Measurements from ENCODE around the gene LYPD6.
"Not testable (repeated sequence)": the region's sequence is repeated elsewhere in the genome, so short reads cannot be mapped to it uniquely, and the experiment has no call there.

The LYPD6 gene

DNA sequence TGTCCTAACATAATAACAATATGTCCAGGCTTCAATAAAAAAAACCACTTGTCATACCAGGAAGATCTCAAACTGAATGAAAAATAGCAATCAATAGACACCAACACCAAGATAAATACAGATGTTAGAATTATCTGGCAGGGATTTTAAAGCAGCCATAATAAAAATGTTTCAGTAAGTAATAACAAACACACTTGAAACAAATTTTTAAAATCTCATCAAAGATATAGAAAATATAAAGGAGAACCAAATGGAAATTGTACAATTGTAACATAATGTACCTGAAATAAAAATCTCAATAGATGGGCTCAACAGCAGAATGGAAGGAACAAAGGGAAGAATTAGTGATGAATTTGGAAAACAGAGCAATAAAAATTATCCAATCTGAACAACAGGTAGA lies 128.1 kb downstream of the LYPD6 start:
- DNase-seq = no peak

DNA sequence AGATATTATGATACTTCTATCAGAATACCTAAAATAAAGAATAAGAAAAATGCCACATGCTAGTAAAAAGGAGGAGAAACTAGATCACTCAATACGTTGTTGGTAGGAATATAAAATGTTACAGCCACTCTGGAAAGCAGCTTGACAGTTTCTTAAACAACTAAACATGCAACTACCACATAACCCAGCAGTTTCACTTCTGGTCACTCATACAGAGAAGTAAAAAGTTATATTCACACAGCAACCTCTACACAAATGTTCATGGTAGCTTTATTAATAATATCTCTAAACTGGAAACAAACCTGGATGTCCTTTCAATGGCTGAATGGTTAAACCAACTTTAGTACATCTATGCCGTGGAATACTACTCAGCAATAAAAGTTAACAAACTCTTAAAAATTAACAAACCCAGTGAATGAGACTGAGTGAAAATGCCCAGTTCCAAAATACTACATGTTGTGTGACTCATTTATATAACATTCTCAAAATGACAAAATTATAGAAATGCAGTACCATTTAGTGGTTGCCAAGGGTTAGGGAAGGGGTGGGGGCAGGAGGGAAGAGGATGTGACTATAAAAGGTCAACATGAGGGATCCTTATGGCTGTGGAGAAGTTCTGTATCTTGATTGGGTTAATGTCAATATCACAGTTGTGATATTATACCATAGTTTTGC lies 133.1 kb downstream of the LYPD6 start:
- no peak for DNase-seq

DNA sequence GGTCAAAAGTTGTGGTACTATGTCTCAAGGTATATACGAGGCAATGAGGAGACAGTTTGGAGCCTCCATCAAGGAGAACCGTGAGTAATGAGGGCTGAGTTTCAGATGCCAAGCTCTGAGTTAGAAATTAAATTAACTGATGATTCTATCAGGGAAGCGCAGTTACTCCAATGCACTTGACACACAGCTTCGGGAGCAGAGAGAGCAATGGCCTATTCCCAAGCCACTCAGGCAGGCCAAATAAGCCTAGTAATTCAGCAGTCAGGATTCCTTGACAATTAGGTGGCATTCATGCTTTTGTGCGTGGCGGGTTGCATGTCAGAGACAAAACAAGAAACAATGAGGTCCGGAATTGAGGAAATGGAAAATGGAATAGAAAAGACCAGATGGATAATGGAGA lies 134.0 kb downstream of the LYPD6 start:
- DNase-seq = no peak

DNA sequence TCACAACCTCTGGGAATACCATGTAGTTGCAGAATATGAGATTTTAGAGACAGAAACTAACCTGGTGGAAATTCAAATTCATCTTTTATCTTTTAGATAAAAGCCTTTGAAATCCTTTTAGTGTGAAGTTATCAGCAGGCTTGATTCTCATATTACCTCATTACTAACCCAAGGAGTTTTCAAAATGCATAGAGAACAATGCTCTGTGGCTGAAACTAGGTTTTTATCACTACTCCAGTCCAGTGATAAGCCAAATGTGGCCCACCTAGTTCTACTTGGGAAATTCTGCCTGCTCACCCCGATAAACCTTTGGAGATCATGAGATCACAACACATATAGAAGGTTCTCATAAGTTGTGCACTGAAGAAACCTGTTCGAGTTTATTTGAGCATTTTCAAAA lies 135.5 kb downstream of the LYPD6 start:
- DNase-seq = no peak

DNA sequence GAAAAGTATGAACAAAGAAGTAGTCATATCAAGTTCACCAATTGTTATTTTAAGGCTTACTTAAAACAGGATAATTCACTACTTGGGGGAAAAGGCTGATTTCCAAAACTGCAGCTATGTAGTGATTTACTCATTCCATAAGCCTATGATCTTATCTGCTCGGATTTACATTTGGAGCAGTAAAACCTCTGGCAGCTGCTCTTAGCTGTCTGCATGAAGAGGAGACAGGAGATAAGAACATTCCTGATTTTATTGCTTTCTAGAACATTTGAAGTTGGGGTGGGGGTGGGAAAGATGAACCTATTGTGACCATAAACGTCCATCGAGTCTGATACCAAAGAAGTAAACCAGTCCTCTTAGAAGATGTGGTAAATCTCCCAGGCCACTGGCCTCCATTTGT lies 136.2 kb downstream of the LYPD6 start:
- no peak for DNase-seq

DNA sequence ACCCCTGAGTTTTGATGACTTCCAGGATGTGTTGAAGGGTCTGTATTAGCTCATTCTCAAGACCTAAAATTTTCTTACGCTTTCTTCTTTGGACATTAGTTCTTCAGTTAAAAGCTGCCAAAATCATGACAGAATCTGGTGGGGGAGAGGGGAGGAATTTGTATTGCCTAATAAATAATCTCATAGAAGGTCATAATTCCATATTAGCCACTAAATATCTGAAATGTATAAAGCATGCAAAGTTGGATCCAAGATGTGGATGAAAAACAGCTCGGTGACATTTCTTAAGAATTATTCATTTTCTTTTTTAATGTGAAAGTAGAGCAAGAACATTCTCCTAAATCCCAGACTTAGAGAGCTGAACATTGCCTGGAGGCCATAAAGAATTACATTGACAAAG lies 137.0 kb downstream of the LYPD6 start:
- no peak for DNase-seq

DNA sequence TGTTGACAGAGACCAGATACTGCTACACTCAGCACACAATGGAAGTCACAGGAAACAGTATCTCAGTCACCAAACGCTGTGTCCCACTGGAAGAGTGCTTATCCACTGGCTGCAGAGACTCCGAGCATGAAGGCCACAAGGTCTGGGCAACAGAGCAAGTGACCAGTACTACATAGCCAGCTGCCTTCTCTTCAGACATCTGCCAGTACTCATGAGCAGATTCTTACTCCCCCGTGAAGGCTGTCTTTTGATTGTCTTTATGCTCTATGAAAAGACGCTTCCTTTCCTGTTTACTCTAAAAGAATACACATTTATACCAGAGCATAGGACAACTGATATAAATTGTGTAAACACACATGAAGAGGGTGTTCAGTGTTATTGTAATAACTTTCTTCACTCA lies 138.2 kb downstream of the LYPD6 start:
- no peak for DNase-seq

DNA sequence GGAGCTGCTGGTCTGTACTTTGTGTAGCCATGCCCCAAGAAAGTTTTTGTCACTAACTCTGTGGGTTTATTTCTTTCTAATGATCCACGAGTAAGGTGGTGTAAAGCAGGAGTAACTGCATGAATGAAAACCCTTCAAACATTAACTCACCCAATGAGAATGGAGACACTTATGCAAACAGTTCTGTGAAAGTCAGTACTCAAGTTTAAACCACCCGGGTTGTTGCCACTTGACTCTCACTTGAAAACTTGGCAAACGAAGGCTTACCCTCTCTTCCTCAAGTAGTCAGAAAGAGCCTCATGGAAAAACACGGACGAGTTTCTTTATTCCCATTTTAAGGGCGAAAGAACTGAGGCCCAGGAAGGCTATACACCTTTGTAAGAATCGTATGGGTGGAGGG lies 139.7 kb downstream of the LYPD6 start:
- no peak for DNase-seq

DNA sequence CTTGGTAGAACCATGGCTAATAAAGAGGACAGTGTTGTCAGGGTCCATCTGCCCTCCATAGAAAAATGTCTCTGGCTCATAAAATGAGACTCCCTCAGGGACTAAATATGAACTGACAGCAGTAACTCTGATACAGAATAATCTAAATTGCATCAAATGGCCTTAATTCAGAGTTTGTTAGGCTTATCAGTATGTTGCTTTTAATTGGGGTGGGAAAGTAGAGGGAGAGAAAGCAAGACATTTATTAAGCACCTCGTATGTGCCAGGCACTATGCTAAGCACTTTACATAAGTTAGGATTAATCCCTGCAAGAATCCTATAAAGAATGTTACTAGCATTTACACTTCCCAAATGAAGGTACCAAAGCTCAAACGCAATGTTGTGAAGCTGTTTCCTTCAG lies 142.0 kb downstream of the LYPD6 start:
- DNase-seq = no peak

DNA sequence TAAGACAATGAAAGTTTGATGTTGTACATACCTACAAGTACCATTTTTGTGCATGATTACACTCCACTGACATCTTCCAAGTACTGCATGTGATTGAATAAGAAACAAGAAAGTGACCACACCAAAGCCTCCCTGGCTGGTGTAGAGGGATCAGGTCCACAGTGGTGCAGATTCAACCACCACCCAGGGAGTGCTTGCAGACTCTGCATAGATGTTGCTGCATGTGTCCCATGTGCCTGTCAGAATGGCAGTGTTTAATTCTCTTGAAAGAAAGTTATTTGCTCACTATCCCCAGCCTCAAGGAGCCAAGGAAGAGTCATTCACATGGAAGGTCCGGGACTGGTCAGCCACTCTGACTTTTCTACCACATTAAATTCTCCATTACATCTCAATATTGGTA lies 142.7 kb downstream of the LYPD6 start:
- DNase-seq = no peak

DNA sequence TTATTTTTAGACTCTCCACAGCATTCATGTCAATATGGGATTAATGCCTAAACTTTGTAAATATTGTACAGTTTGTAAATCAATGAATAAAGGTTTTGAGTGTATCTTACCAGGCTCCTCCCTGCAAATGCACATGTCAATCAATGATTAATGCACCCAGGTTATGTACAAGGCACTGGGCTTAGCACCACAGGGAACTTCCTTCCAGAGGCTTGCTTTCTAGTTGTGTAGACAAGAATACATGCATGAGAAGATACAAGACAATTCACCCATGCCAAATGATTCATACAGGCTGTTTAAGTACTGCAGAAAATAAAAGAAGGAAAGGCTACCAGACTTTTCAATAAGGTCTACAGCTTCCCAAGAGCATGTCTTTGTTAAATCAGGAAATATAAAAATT lies 143.1 kb downstream of the LYPD6 start:
- no peak for DNase-seq

DNA sequence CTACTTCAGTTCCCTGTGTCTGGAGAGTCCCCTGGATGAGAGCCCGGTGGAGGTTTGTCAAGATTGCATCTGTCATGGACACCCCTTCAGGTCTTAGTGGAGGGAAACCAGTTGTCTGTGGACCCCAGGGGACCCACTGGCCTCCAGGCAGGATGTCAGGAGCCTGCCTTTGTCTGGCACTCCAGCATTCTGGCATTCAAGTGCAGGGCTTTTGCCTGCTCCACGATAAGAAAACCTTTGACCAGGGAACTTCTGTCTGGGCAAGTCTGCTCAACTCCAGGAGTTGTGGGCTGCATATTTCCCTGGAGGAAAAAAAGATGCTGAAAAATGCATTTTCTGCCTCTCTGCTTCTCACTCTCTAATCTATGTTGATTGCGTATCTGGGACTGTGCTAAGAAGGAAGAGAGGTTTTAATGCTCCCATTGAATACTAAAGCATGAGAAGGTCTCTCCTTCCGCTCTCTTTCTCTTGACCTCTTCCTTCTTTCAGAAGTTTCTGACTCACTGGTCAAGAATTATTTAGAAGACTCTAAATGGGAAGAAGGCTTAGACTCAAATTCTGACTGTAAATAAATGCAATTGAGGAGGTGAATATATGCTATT lies 152.7 kb downstream of the LYPD6 start:
- DNase-seq = no peak

DNA sequence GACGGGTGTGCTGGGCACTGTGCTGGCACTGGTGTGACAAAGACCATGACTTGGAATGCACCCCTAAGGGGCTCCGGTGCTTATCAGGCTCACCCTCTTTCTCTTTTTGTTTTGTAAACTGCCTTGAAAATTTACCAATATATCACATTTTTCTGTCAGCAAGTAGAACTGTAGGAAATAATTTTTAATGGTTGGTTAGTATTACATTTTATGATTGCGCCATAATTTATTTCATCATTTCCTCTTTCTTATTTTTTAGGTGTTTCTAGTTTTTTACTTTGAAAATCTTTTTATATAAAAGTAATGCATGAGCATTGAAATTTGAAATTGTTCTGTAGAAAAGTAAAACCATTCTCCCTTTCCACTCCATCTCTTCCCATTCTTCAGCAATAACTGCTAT lies 156.3 kb downstream of the LYPD6 start:
- DNase-seq = no peak

DNA sequence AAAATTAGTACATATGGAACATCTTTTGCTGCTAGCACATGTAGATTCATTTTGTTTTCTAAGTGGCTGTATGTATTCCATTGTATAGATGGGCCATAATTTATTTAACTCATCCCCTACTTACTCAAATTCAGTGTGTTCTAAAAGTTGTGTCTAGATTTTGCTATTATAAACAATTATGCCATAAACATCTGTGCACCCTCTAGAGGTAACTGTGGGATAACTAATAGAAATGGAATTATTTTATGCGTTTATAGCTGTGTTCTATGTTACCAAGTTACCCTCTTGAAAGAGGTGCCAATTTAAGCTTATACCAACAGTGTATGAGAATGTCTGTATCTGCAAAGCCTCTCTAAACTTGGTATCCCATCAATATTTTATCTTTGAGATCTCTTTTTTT lies 156.8 kb downstream of the LYPD6 start:
- DNase-seq = no peak

DNA sequence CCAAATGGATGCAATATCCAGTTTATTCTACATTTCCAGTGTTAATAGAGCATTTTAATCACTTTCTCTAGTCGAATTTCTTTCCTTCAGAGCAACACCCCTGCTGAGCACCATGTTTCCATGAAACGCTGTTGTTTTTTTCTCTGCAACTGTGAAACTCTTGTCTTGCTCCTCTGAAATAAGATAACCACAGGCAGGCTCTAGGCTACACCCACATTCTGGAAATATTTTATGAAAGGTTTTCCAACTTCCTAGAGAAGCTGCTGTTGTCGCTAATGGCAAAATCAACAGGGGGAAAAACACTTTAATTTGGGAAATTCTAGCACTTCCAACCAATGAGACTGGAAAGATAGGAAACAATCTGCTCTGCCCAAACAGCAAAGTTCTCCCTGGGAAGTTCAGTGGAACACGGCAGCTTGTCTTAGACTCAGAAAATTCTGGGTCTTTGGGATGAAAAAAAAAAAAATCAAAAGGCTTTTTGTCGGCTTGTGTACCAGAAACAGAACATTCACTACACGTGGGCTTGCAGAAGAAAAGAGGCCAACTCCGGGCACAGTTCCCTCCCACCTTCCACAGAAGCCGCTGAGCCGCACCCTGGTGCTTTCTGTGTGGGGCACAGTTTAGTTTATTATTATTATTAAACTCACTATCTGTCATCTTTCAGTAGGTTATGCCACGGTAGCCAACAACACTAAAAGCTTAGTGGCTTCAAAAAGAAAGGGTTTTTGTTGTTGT lies 158.5 kb downstream of the LYPD6 start:
- no peak for DNase-seq

DNA sequence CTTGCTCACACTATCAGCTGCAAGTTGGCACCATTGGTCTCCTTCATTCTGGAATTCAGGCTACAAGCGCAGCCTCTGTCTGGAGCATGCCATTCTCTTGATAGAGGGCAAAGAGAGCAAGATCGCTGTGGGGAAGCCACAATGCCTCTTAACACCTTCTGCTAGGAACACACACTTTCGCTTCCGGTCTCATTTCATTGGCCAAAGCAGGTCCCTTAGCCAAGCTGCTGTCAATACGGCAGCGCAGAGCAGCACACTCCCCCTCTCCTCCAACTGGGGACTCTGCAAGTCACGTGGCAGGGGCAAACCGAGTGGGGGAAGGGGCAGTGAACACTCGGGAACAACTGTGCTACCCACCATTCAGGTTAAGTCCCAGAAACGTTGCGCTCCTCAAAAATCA lies 159.1 kb downstream of the LYPD6 start:
- no peak for DNase-seq

DNA sequence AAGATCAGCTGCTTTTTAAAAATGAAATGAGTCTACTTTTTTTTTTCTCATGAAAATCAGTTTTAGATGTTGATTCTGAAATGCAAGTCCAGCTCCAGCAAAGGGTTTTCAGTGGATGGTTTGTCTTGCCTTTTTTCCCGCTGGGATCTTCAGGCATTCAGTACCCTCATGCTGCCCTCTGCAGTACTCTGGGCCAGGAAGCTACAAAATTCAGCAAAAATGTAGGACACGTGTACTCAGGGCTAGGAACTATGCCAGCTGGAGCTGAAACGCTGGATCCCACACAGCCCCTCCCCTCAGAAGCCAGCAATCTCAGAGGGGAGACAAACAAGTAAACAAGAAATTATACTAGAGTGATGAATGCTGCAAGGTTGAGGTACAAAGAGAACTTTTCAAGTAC lies 159.9 kb downstream of the LYPD6 start:
- DNase-seq = no peak

DNA sequence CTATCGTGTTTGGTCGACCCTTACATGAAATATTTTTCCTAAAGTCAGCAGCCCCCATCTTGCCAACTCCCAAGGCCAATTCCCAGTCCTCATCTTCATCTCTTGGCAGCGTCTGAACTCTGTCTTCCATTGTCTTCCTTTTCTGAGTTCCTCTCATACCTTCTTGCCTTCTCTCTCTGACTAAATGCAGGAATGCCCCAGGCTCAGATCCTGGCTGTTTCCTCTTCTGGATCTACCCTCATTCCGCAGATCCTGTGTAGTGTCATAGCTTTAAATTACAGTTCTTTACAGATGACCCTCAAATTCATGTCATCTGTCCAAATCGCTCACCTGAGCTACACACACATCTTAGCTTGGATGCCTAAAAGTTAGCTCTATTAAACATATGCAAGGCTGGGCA lies 162.5 kb downstream of the LYPD6 start:
- DNase-seq = no peak

DNA sequence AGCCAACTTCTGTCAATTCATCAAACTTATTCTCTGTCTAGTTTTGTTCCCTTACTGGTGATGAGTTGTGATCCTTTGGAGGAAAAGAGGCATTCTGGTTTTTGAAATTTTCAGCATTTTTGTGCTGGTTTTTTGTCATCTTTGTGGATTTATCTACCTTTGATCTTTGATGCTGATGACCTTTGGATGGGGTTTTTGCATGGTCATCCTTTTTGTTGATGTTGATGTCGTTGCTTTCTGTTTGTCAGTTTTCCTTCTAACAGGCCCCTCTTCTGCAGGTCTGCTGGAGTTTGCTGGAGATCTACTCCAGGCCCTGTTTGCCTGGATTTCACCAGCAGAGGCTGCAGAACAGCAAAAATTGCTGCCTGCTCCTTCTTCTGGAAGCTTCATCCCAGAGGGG lies 168.8 kb downstream of the LYPD6 start:
- not testable (repeated sequence) for DNase-seq

DNA sequence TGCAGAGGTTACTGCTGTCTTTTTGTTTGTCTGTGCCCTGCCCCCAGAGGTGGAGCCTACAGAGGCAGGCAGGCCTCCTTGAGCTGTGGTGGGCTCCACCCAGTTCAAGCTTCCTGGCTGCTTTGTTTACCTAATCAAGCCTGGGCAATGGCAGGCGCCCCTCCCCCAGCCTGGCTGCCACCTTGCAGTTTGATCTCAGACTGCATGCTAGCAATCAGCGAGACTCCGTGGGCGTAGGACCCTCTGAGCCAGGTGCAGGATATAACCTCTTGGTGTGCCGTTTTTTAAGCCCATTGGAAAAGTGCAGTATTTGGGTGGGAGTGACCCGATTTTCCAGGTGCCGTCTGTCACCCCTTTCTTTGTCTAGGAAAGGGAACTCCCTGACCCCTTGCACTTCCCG lies 176.4 kb downstream of the LYPD6 start:
- DNase-seq = not testable (repeated sequence)

DNA sequence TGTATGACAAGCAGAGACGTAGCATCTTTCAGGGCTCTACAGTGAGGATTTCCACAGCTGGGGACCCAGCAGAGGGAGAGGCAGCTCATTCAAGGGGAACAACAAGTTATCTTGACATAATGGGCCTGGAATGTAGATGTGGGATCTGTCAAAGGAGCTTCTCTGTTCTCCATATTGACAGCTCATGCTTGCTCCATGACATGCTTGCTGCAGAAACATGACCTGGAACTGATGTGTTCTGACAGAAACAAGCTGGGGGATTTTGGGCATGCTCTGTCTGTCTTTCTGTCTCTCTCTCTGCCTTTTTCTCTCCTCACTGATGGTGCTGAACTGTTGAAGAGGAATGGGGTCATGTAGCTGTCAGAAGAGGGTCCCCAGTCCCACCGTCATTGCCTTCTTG lies 177.6 kb downstream of the LYPD6 start:
- DNase-seq = no peak

DNA sequence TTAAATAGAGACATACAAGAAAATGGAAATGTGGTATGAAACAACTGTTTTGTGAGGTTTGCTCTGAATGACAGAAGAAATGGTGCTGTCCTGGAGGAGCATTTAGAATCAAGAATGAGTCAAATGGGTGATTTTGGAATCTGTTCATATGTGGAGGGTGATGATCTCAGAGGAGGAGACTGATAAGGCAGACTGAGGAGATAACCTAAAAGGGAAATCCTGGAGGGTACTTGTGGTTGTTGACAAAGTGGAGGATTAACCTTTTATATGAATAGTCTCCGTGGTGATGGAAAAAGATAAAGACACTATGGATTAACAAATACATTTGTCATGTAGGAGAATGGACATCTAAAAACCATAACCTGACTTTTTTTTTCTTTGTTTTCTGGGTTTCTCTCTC lies 183.1 kb downstream of the LYPD6 start:
- no peak for DNase-seq

Measured in GOT3 (cell line).